GM12864 (cell line): ENCODE measurements around the gene AP1S2.

ENCODE experiments used
- DNase-seq: peaks from one replicate; pipeline ENCODE4 v3.0.0-alpha.2; 2011; ENCODE audit warnings: low read depth
- H3K4me3 ChIP-seq: 2 replicates; pipeline ENCODE4 v1.5.1; 2011; ENCODE audit warnings: mild to moderate bottlenecking, low read depth, low read length, control low read depth
- CTCF ChIP-seq: IDR thresholded peaks from 2 replicates; pipeline ENCODE4 v1.5.1; 2011; ENCODE audit warnings: low read depth, mild to moderate bottlenecking, moderate library complexity, low read length, control low read depth, inconsistent platforms; ENCODE audit errors: missing control alignments

AP1S2 gene

GRCh38 chrX:15813416-15813815 is 41.2 kb downstream of the AP1S2 start:
- no peak overlapping the region for H3K4me3 ChIP-seq
- no peak for TF ChIP-seq CTCF
- no peak for DNase-seq

GRCh38 chrX:15812192-15812938 is 42.2 kb downstream of the AP1S2 start:
- no peak overlapping the region for H3K4me3 ChIP-seq
- no peak for DNase-seq
- TF ChIP-seq CTCF, result no peak

GRCh38 chrX:15808254-15808653 is 46.4 kb downstream of the AP1S2 start:
- TF ChIP-seq CTCF, result no peak
- H3K4me3 ChIP-seq, result no peak overlapping the region
- DNase-seq, result no peak

GRCh38 chrX:15804563-15804962 is 50.0 kb downstream of the AP1S2 start:
- no peak for DNase-seq
- H3K4me3 ChIP-seq, result no peak overlapping the region
- no peak for TF ChIP-seq CTCF

GRCh38 chrX:15797707-15798106 is 56.9 kb downstream of the AP1S2 start:
- H3K4me3 ChIP-seq, result no peak overlapping the region
- no peak for DNase-seq
- TF ChIP-seq CTCF, result no peak

GRCh38 chrX:15790769-15791290 is 63.8 kb downstream of the AP1S2 start:
- no peak for DNase-seq
- peak overlapping the region; percentile 69 for H3K4me3 ChIP-seq
- no peak for TF ChIP-seq CTCF
